Superior temporal gyrus (tissue), 1 donor: ENCODE measurements around the gene PLG.
"Not testable (repeated sequence)": the region's sequence is repeated elsewhere in the genome, so short reads cannot be mapped to it uniquely, and the experiment has no call there.

Experiments
- DNase-seq: peaks from one replicate; pipeline ENCODE4 v3.0.0-alpha.2; 2016; ENCODE audit errors: extremely low spot score

Gene PLG

GRCh38 chr6:160704688-160705087, 2.6 kb downstream of the PLG start:
- not testable (repeated sequence) for DNase-seq

GRCh38 chr6:160708993-160709392, 6.9 kb downstream of the PLG start:
- not testable (repeated sequence) for DNase-seq

- no peak for DNase-seq
These were observed 12.8 kb downstream of the PLG start for GRCh38 chr6:160714731-160715316.

GRCh38 chr6:160730911-160731310, 28.9 kb downstream of the PLG start:
- no peak for DNase-seq

- peak; percentile 82 for DNase-seq
These were observed 31.1 kb downstream of the PLG start for GRCh38 chr6:160733050-160733646.

GRCh38 chr6:160734627-160735026, 32.6 kb downstream of the PLG start:
- DNase-seq = no peak

GRCh38 chr6:160735523-160735922, 33.5 kb downstream of the PLG start:
- DNase-seq = no peak

- DNase-seq = no peak
These were observed 35.9 kb downstream of the PLG start for GRCh38 chr6:160737934-160738333.

- DNase-seq = no peak
These were observed 37.9 kb downstream of the PLG start for GRCh38 chr6:160739955-160740354.

- not testable (repeated sequence) for DNase-seq
These were observed 39.0 kb downstream of the PLG start for GRCh38 chr6:160741012-160741411.

GRCh38 chr6:160742090-160742489, 40.0 kb downstream of the PLG start:
- no peak for DNase-seq

GRCh38 chr6:160750276-160750689, 48.2 kb downstream of the PLG start:
- DNase-seq = no peak

GRCh38 chr6:160753211-160753610, 51.2 kb downstream of the PLG start:
- DNase-seq = not testable (repeated sequence)

GRCh38 chr6:160755165-160755564, 53.1 kb downstream of the PLG start:
- no peak for DNase-seq

GRCh38 chr6:160756021-160756420, 54.0 kb downstream of the PLG start:
- no peak for DNase-seq

- no peak for DNase-seq
These were observed 54.8 kb downstream of the PLG start for GRCh38 chr6:160756871-160757270.

- DNase-seq = no peak
These were observed 62.8 kb downstream of the PLG start for GRCh38 chr6:160764847-160765246.

- DNase-seq = no peak
These were observed 63.4 kb downstream of the PLG start for GRCh38 chr6:160765412-160765811.

GRCh38 chr6:160766657-160766988, 64.6 kb downstream of the PLG start:
- no peak for DNase-seq

- peak; percentile 79 for DNase-seq
These were observed 65.1 kb downstream of the PLG start for GRCh38 chr6:160766989-160767646.

- no peak for DNase-seq
These were observed 65.6 kb downstream of the PLG start for GRCh38 chr6:160767647-160768019.

- DNase-seq = no peak
These were observed 66.1 kb downstream of the PLG start for GRCh38 chr6:160768101-160768500.

- DNase-seq = no peak
These were observed 72.4 kb downstream of the PLG start for GRCh38 chr6:160774399-160774798.
